NCI-H446 treated with DMSO at 0.1 percent for 48 hours (cell line): ENCODE measurements around the gene SNTA1.
"Not testable (repeated sequence)": the region's sequence is repeated elsewhere in the genome, so short reads cannot be mapped to it uniquely, and the experiment has no call there.

ENCODE experiments used
- DNase-seq: peaks from one replicate; lab custom pipeline; 2025; lab: John Stamatoyannopoulos, UW

SNTA1 gene

DNA sequence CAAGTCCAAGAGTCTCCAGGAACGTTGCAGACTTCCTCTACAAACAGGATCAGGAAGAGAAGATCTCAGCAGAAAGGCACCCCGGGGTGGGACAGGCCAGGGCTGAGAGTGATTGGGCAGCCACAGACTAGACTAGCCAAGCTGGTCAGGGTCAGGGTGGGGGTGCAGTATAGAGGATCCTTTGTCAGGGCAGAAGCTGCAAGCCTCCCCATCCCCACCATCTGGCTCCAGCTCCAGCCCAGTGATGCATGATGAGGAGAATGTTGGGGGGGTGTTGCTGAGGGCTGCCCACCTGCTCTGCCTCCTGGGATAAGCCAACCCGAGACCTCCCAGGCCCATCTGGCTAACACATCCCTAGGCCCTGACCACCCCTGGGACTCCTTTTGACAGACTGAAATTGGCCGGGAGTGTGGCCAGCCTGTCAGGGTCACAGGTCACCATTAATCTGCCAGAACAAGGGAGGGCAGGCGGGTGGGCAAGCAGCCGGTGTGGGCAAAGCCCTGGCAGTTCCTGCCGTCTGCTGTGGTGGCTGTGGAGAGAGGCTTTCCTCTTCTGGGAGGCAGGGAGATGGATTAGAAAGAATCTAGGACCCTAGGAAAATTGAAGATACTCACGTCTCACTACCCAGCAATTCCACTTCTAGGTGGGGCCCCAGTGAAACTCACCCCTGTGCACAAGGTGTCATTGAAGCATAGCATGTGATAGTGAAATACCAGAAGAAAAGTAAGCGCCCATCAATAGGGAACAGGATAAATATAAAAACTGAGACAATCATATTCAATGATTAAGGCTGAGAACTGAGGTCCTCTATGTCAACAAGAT, 22.1 kb upstream of the SNTA1 start:
- peak; percentile 67 for DNase-seq

DNA sequence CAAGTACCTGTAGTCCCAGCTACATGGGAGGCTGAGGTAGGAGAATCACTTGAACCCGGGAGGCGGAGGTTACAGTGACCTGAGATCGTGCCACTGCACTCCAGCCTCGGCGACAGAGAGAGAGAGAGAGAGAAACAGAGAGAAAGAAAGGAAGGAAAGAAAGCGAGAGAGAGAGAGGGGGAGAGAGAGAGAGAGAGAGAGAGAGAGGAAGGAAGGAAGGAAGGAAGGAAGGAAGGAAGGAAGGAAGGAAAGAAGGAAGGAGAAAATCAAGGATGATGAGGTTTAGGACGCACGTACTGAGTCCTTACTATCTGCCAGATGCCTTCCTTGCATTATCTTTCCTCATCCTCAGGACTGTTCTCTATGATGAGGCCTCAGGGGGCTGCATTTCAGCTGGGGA, 21.2 kb upstream of the SNTA1 start:
- DNase-seq, result not testable (repeated sequence)

DNA sequence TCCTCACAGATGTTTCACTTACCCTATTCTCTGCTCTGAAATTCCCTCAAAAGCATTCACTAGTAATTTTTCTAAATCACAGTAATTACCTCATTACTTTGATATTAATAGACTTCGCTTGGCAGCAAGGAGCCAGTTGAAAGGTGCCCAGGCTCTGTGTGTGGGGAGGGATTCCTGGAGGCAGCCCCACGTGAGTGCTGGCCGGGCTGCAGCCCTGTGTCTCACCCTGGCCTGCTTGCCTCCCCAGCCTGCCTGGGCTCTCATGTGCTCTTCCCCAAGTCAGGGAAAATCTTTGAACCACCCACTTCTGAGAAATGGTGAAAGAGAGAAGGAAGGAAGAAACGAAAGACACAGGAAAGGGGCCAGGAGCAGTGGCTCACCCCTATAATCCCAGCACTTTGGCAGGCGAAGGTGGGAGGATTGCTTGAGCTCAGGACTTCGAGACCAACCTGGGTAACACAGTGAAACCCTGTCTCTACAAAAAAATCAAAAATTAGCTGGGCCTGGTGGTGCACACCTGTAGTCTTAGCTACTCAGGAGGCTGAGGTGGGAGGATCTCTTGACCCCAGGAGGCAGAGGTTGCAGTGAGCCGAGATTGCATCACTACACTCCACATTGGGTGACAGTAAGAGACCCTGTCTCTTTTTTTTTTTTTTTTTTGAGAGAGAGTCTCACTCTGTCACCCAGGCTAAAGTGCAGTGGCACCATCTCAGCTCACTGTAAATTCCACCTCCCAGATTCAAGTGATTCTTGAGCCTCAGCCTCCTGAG, 20.0 kb upstream of the SNTA1 start:
- no peak for DNase-seq

DNA sequence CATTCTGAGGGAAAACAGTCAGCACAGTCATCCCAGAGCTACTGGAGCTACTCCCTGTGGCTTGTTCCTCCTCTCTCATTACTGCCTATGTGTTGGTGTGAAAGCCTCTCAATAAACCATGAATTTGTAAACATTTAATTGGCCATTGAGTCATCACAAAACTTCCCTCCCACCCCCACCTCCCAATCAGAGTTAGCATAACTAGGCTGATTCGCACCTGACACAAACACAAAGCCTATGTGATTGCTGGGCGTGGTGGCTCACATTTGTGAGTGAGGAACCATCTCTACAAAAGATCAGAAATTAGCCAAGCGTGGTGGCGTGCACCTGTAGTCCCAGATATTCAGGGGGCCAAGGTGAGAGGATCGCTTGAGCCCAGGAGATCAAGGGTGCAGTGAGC, 17.1 kb upstream of the SNTA1 start:
- DNase-seq, result no peak

DNA sequence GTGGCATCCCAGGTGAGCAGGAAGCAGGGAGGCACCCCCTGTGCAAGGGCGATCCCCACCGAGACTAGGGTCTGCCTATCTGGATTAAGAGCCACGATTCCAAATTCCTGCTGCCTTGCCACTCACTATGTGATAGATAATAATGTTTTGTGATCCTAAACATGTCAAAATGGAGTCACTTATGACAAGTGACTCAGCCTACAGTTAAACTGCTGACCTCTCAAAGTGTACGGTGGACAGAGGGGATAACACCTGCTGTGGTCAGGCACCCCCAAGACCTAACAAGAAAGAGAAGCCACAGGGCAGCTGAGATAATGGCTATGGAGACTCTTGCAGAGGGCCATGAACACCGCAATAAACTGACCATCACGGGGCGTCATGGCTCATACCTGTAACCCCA, 16.0 kb upstream of the SNTA1 start:
- no peak for DNase-seq

DNA sequence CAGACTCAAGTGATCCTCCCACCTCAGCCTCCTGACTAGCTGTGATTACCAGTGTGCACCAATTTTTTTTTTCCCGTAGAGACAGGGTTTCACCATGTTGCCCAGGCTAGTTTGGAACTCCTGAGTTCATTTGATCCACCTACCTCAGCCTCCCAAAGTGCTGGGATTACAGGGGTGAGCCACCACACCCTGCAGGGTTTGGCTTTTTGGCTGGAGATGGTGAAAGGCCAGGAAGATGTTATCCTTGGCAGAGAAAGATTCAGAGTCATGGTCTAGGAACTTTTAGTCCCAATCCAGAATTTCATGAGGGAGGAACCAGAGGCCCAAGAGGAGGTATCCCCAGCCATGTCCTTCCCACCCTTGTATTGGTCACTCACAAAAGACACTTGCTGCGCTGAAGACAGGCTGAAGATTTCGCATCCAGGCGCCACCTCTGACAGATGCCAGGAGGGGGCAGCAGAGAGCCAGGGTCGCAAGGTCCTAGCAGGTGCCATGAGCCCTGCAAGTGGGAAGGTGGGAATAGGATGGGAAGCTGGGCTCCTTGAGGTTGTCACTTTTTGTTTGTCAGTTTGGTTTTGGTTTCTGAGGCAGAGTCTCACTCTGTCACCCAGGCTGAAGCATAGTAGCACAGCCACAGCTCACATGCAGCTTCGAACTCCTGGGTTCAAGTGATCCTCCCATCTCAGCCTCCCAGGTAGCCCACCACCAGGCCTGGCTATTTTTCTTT, 13.5 kb upstream of the SNTA1 start:
- peak; percentile 48 for DNase-seq

DNA sequence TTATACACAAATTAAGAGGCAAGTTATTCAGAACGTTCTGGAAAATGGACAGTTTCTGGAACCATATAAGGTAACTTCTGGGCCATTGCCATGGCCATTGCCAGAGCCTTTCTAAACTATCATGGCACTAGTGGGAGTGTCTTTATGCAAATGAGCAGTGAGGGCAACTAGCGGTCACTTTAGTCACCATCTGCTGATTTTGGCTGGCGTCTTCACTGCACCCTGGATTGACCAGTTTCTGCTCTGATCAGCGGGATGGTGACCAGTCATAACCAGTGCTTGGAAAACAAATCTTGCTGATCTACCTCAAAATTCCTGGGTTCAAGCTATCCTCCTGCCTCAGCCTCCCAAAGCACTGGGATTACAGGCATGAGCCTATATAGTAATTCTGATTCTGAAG, 7.3 kb upstream of the SNTA1 start:
- no peak for DNase-seq

DNA sequence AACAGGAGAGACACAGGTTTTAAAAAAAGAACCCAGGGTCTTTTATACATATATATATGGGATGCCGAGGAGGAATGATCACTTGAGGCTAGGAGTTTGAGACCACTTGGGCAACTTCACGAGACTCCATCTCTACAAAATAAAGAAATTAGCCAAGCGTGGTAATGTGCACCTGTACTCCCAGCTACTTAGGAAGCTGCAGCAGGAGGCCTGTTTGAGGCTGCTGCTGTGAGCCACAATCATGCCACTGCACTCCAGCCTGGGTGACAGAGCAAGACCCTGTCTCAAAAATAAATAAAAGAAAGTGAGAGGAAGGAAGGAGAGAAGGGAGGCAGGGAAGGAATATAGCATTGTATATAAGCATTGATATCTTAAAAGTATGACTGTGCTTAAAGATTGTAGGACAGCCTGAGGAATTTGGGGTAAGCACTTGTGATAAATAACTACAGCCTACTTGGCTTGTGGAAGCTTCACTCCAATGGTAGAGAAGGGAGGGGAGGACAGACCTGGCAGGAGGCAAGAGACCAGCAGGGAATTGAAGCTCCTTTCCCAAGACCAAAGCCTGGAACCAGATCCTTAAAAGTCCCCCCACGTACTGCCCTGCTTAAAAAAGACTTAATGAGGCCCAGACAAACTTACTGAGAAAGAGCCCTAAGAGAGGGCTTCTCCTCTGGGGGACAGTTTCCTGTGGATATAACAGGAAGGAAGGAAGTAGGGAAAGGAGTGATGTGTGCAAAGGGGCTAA, 2.5 kb upstream of the SNTA1 start:
- no peak for DNase-seq

DNA sequence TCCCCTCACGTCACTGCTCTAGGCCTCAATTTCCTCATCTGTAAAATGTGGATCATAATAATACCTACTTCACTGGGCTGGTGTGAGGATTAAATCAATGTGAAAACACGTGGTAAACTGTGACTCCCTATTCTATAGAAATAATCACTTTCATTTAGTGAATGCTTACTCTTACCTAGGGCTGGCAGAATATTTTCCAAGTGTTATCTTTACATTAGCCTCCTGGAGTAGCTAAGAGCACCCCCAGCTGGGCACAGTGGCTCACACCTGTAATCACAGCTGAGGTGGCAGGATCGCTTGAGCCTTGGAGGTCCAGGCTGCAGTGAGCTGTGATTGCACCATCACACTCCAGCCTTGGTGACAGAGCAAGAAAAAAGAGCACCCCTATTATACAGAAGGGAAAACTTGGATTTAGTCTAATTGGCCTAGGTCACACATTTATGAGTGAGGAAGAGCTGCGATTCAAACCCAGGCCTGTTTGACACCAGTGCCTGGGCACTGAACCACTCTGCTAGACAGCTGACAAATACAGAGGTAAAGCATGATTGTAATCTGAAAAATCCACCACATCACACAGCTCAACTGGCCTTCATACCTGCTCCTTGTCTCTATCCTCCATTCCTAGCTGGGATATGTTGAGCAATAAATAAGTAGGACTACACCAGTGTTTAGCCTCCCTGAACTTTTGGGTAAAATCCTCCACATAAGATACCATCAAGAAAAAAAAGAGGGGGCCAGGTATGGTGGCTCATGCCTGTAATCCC, 1.4 kb upstream of the SNTA1 start:
- DNase-seq, result no peak

DNA sequence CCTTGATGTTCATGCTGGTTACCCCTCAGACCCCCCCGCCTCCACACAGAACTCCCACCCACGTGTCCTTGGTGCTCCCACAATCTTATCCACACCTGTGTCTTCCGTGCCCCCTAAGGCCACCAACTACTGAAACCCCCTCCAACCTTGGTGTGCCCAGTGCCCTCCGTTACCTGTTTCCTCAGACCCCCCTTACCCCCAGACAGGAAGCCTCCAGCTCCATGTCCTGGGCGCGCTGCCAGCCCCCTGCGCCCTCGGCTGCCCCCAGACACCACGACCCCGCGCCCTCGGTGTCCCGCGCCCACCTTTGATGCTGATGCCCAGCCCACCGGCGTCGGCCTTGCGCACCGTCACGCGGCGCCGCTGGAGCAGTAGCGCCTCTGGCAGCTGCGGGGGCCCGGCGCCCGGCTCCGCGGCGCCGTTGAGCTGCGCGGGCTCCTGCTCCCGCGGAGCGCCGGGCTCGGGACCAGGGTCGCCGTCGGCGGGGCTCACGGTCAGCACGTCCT, 504 bp downstream of the SNTA1 start:
- DNase-seq, result no peak

DNA sequence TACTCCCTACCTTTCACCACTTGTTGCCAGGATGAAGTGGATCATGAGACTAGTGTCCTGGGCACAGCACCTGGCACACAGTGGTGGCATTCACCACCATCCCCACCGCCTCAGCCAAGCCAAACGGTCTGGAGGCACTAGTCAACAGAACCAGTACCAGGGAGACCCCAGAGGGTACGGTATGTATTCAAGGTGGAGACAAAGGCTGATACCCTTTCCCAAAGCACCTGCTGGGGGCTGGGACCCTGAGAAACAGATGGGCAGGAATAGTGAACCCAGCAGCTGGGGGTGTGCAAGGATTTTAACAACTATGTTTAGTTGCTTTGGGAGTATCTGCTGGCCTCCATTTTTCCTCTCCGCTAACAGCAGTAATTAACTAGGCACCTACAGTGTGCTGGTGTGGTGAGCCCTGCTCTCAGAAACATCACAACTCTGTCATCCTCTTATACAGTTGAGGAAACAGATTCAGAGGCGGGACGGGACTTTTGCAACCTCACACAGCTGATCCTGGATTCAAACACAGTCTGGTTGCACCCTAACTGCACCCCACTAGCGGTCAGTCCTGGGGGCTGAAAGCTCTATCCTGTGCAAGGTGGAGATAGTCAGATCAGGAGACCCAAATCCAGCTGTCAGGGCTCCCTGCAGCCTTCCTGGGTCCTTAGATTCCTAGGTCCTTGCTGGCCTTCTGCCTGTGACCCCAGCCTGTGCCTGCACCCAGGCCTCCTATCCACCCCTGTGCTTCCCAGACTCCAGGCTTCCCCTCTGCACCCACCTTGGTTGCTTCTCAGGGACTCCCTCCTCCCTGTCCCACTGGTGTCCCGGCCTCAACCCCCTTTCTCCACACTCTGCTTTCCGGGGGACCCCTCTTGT, 1.2 kb downstream of the SNTA1 start:
- DNase-seq, result no peak

DNA sequence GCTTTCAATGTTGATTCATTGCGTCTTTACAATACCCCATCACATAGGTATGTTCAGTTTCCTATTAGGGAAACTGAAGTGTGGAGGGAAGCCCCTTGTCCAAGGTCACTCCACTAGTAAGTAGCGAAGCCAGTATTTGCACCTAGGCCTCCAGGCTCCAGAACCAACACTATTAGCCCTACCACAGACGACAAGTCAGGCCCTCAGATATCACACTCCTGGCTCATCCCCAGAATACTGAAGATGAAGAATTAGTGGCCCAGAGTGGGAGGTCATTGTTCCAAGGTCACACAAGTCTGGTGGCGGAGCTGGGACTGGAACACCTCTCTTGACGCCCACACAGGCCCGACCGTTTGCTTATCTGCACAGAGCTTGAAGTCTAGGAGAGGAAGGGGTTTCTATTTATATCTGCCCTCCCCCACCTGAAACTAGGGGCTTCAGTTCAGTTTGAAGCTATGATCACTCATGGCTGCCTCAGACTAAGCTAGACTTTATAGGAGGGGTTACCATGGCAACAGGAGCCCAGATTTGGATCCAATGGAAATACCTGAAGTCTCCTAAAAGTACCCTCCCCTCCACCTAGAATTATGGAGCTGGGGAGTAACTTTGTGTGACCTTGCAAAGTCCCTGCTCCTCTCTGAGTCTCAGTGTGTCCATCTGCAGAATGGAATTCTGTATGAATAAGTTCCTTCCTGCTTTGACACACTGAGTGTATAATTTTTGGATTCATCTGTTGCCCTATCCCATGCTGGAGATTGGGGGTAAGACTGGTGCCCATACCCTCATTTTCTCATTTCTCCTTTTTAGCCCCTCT, 2.2 kb downstream of the SNTA1 start:
- no peak for DNase-seq

DNA sequence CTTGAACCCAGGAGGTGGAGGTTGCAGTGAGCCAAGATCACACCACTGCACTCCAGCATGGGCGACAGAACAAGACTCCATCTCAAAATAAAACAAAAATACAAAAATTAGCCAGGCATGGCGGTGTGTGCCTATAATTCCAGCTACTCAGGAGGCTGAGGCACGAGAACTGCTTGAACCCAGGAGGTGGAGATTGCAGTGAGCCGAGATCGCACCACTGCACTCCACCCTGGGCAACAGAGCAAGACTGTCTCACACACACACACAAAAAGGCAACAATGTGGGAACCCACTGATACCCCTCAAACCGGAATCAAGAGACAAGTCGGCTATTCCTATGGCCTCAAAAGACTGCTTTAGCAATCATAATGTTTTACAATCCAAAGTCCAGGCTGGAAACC, 3.0 kb downstream of the SNTA1 start:
- DNase-seq, result not testable (repeated sequence)

DNA sequence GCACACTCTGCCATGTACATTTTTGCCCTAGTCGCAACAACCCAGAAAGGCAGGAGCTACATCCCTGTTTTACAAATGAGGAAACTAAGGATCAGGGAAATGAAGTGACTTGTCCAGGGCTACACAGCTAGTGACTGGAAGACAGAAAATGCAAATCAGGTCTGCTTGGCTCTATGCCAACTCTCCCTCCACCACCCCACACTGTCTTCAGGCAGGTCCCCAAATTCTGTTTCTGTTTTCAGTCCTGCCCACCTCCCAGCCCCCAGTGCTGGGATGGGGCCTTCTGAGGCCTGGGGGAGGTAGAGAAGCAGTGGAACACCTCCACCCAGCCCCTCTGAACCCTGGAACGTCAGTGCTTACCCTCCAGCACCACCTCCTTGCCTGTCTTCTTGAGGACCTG, 5.1 kb downstream of the SNTA1 start:
- DNase-seq, result no peak

DNA sequence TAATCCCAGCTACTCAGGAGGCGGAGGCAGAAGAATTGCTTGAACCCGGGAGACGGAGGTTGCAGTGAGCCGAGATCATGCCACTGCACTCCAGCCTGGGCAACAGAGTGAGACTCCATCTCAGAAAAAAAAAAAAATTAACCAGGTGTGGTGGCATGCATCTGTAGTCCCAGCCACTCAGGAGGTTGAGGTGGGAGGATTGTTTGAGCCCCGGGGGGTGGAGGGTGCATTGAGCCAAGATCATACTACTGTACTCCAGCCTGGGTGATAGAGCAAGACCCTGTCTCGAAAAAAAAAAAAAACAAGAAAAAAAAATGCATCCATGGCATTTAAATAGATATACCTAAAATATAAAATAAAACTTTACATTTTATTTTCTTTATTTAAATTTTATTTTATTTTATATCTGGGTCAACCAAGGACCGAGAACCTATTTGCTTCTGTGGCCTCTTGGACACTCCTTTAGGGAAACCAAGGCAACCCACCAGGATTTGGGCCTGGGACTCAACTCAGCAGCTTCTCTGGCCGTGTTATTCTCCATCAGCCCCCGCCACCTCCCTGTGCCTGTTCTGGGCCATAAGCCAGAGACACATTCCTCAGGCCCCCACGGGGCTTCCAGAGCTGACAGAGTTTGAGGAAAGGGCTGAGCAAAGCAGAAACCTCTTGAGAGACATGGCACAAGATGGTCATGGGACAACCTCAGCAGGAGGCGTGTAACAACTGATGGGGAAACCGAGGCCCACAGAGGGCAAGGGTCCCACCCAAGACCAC, 6.2 kb downstream of the SNTA1 start:
- DNase-seq, result peak; percentile 21

DNA sequence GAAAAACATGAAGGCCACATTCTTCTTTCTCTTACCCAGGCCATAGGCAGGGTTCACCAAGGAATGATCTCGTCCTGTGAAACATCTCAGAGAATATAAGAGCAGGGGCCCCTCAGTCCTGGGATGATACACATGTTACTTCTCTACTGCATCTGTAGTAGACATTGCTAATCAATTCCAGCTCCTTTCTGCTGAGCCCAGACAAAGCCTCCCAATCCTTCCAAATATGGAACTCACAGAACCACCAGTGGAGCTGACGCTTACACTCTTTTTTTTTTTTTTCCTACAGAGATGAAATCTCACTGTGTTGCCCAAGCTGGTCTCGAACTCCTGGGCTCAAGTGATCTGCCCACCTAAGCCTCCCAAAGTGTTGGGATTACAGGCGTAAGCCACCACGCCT, 9.1 kb downstream of the SNTA1 start:
- no peak for DNase-seq

DNA sequence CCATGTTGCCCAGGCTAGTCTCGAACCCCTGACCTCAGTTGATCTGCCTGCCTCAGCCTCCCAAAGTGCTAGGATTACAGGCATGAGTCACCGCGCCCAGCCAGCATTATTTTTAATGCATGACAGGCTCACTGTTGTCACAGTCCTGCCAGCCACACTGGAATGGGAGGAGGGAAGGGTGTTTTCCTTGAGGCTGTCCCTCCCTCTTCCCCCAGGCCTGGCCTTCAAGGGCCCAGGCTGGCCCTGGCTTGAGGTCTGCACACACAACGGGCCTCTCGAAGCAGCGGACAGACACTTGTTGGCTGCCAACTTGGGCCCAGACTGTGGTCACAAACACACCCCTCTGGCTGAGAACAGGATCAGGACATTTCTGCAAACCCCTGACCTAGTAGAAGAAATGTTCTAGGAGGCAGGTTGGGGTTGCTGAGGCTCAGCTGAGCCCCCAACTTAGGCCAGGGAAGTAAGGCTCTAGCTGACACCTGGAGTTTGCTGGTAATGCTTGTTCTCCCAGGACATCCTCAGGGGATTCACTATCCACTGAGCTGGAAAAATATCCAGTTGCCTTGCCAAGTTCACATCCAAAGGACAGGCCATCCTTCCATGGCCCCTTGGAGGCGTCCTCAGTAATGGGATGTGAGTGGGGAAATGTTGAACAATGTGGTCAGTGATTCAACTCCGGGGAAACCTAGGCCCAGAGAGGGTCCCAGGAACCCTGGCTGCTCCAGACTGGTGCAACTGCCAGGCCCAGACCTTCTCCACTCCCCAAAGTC, 9.9 kb downstream of the SNTA1 start:
- DNase-seq, result no peak
